NB4 (cell line): ENCODE results near the gene ABCB6.

Experiments used
- MAX ChIP-seq: IDR thresholded peaks from 2 replicates; pipeline ENCODE4 v1.6.1; 2011; ENCODE audit warnings: low read depth, low read length
- POLR2A ChIP-seq: IDR thresholded peaks from 2 replicates; pipeline ENCODE4 v1.6.1; 2011; ENCODE audit warnings: mild to moderate bottlenecking; ENCODE audit not compliant: insufficient read length; ENCODE audit errors: extremely low read depth
- TF ChIP-seq, protein P1 (sequence below): IDR thresholded peaks from one replicate; pipeline ENCODE4 v1.5.1; 2012; ENCODE audit warnings: low read depth, low read length

- TF ChIP-seq POLR2A = no peak
- TF ChIP-seq, protein P1, sequence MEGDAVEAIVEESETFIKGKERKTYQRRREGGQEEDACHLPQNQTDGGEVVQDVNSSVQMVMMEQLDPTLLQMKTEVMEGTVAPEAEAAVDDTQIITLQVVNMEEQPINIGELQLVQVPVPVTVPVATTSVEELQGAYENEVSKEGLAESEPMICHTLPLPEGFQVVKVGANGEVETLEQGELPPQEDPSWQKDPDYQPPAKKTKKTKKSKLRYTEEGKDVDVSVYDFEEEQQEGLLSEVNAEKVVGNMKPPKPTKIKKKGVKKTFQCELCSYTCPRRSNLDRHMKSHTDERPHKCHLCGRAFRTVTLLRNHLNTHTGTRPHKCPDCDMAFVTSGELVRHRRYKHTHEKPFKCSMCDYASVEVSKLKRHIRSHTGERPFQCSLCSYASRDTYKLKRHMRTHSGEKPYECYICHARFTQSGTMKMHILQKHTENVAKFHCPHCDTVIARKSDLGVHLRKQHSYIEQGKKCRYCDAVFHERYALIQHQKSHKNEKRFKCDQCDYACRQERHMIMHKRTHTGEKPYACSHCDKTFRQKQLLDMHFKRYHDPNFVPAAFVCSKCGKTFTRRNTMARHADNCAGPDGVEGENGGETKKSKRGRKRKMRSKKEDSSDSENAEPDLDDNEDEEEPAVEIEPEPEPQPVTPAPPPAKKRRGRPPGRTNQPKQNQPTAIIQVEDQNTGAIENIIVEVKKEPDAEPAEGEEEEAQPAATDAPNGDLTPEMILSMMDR = no peak
- no peak for TF ChIP-seq MAX
Measured at GRCh38 chr2:219213486-219214071, 5.2 kb downstream of the ABCB6 start.
